MM.1S (cell line): ENCODE measurements around the gene SNX25.

Experiments used
- EZH2phosphoT487 ChIP-seq: fragments of 300-600 bp; sonication (generic); IDR thresholded peaks from 2 replicates; pipeline ENCODE4 v1.6.1; 2018; ENCODE audit warnings: antibody characterized with exemption, low read length
- TF ChIP-seq, protein P1 (sequence below): fragments of 300-600 bp; sonication (generic); IDR thresholded peaks from 2 replicates; pipeline ENCODE4 v1.5.1; 2016; ENCODE audit warnings: antibody characterized with exemption, low read length, mixed read lengths

DNA sequence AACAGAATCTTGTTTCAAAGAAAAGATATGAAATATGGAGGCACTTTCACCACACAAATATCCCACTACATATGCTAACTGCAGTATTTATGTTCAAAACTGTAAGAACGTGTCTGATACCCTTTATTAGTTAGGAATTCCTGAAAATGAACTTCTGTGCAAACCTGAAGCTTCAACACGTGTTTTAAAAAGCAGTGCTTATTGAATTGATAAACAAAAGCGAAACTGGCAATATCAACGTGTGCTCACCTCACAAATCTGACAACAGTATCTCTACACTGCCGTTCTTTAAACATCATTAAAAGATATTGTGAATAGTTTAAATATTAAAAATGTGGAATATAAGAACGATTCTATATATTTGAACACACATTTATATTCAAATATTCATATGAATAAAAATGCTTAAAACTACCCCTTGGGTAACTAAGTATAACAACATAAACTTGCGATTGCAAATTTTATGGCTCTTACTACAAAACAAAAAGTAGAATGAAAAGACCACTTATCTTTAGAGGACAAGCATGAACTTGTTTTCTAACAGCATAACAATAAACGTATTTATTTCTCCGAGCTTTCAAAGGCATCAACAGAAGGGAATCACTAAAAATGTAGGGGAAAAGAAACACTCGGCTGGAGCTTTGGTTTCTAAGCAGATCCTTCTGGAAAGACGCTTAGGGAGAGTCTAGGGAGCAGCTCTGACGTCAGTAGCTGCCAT, 186.0 kb downstream of the SNX25 start, which contains the start of gene LRP2BP:
- TF ChIP-seq, protein P1, sequence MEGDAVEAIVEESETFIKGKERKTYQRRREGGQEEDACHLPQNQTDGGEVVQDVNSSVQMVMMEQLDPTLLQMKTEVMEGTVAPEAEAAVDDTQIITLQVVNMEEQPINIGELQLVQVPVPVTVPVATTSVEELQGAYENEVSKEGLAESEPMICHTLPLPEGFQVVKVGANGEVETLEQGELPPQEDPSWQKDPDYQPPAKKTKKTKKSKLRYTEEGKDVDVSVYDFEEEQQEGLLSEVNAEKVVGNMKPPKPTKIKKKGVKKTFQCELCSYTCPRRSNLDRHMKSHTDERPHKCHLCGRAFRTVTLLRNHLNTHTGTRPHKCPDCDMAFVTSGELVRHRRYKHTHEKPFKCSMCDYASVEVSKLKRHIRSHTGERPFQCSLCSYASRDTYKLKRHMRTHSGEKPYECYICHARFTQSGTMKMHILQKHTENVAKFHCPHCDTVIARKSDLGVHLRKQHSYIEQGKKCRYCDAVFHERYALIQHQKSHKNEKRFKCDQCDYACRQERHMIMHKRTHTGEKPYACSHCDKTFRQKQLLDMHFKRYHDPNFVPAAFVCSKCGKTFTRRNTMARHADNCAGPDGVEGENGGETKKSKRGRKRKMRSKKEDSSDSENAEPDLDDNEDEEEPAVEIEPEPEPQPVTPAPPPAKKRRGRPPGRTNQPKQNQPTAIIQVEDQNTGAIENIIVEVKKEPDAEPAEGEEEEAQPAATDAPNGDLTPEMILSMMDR = no peak
- no peak for TF ChIP-seq EZH2phosphoT487
